ENCODE measurements around the gene CACNB2.

DNA sequence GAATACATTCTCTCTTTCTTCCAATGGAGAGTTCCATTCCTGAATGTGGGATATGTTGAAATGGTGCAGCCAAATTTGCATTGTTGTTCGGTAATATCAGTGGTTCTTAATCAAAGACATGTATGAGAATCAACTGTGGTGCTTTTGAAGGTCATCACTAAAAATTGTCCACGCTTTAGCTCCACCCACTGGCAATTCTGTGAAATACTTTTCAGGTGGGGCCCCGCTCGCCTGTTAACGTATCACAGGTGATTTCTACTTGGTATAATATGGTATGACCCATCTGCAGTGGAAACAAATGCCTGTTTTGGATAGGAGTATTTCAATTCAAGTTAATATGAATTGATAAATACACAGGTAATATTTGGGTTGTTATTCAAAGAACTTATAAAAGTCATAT lies 332.8 kb downstream of the CACNB2 start:
- TF ChIP-seq, protein P1, sequence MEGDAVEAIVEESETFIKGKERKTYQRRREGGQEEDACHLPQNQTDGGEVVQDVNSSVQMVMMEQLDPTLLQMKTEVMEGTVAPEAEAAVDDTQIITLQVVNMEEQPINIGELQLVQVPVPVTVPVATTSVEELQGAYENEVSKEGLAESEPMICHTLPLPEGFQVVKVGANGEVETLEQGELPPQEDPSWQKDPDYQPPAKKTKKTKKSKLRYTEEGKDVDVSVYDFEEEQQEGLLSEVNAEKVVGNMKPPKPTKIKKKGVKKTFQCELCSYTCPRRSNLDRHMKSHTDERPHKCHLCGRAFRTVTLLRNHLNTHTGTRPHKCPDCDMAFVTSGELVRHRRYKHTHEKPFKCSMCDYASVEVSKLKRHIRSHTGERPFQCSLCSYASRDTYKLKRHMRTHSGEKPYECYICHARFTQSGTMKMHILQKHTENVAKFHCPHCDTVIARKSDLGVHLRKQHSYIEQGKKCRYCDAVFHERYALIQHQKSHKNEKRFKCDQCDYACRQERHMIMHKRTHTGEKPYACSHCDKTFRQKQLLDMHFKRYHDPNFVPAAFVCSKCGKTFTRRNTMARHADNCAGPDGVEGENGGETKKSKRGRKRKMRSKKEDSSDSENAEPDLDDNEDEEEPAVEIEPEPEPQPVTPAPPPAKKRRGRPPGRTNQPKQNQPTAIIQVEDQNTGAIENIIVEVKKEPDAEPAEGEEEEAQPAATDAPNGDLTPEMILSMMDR (IDR thresholded peaks at IDR 0.05): peak; percentile 35
- TF ChIP-seq EZH2phosphoT487 (IDR thresholded peaks at IDR 0.05): no peak

Measured in neural progenitor cell (in vitro differentiated cells).